PC-9 (cell line): ENCODE data around the gene CBLB.

Source experiments
- CTCF ChIP-seq: fragments of 200-600 bp; sonication (generic); conservative IDR thresholded peaks from 2 replicates; pipeline ENCODE4 v1.6.1; 2017; ENCODE audit warnings: mixed run types, antibody characterized with exemption, mild to moderate bottlenecking, moderate library complexity
- EZH2 ChIP-seq: fragments of 200-600 bp; sonication (generic); IDR thresholded peaks from 2 replicates; pipeline ENCODE4 v1.8.0; 2017; ENCODE audit warnings: antibody characterized with exemption, low read depth

DNA sequence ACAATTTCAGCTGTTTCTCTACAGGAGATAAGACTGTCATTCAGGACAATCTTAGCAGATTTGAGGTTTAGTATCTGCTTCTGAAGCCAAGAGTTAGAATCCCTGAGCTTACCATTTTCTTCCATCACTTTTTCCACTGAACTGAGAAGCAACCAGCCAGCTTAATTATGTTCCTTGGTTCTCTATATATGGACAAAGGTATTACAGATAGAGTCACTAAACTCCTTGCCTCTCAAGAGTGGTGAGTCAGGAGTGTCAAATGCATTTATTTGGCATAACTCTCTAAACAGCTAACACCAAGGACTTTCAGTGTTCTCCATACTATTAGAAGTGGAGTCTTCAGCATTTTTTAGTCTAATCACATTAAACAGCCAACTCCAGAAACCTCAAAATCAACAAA lies 262.8 kb downstream of the CBLB start:
- TF ChIP-seq CTCF (no peak), EZH2 (no peak)
